ENCODE data around the gene JMJD7. TPM values are rescaled to one million over a fixed set of nuclear protein-coding genes. Genes with fewer than 3 reads are reported as not detected.

Gene JMJD7
- total and polyA plus RNA-seq, 9 of the 15 experiments (the other 6 are each of a cell fraction or from before 2014, with no cell fraction given): 1.2 to 13.9 (median 6.1) TPM

DNA sequence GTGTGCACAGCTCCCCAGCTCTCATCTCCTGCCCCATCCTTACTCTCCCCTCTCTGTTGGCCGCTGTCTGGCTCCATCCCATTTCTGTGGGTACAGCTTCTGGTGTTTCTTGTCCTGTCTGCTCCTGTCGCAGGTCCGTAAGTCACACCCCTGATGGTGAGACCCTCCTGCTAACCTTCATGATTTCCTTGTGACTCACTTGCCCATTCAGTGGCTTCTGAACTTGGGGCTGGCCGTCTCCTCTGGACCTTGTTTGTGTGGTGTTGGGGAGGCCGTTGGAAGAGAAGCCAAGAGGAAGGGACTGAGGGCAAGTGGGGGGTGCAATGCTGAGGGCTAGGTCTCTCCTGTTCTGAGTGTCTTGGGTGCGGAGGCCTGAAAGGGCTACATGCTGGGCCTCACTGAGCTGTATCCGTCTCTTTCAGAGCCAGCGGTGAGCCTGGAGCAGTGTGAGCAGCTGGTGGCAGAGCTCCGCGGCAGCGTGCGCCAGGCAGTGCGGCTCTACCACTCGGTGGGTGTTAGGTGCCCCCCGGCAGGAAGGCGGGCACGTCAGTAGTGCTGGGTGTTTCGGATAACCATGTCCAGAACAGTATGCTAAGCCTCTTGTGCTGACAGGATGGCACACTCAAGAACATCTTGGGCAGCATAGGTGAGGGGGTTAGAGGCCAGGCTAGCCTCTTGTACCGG, 3.7 kb upstream of the JMJD7 start (continued):
- TF ChIP-seq, protein P1, sequence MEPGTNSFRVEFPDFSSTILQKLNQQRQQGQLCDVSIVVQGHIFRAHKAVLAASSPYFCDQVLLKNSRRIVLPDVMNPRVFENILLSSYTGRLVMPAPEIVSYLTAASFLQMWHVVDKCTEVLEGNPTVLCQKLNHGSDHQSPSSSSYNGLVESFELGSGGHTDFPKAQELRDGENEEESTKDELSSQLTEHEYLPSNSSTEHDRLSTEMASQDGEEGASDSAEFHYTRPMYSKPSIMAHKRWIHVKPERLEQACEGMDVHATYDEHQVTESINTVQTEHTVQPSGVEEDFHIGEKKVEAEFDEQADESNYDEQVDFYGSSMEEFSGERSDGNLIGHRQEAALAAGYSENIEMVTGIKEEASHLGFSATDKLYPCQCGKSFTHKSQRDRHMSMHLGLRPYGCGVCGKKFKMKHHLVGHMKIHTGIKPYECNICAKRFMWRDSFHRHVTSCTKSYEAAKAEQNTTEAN (CRISPR knock-in tag; IDR thresholded peaks at IDR 0.05): no peak

DNA sequence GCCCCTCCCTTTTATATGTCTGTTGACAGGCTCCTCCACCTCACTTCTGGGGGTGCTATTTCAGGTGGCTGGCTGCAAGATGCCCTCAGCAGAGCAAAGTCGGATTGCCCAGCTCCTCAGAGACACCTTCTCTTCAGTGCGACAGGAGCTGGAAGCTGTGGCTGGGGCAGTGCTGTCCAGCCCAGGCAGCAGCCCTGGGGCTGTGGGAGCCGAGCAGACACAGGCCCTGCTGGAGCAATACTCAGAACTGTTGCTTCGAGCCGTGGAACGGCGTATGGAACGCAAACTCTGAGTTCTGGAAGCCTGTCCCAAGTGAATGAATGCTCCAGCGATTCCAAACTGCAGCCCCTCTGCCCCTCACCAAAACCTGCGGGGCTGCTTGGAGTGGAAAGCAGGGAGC, 2.7 kb upstream of the JMJD7 start:
- Histone ChIP-seq H3K9ac (ENCODE audit: insufficient read depth in 1 of 2, low read depth in 2 of 2, low read length in 2 of 2) (no peak overlapping the region), H3K27ac (ENCODE audit: extremely low read depth, low read depth, low read length) (no peak overlapping the region), H4K20me1 (replicated peaks; ENCODE audit: control insufficient read depth, insufficient read depth, low read length) (no peaks in the 10 kb centered on the region), H3K4me2 (ENCODE audit: insufficient read depth, low read length) (no peak overlapping the region), H3K79me2 (ENCODE audit: control insufficient read depth, insufficient read depth, low read length) (peaks cover 9% of the 10 kb centered on the region; the same call in 2 of the 3 replicates), H3K4me3 (no peak overlapping the region), H3K27me3 (ENCODE audit: control insufficient read depth in 2 of 2, insufficient read depth in 2 of 2, low read length in 2 of 2) (no peaks in the 10 kb centered on the region), H3K9me1 (ENCODE audit: control insufficient read depth, insufficient read depth, low read length) (no peaks in the 10 kb centered on the region), H3K4me1 (replicated peaks in 1 of 2; ENCODE audit: control insufficient read depth in 2 of 2, insufficient read depth in 2 of 2, low read length in 2 of 2) (peaks cover 6 to 14% of the 10 kb centered on the region in 2 experiments; a peak in 2 of 5 replicates), H2AFZ (ENCODE audit: low read depth, low read length) (no peak overlapping the region), H3K36me3 (ENCODE audit: control insufficient read depth, insufficient read depth, low read length) (peaks cover 7% of the 10 kb centered on the region; the same call in 1 of the 3 replicates), H3K9me3 (replicated peaks; ENCODE audit: control insufficient read depth, insufficient read depth, low read depth, low read length) (no peaks in the 10 kb centered on the region)
- DNase-seq (ENCODE audit: extremely low read depth in 1 of 4, low spot score in 3 of 4) (no peak), FAIRE-seq (no peak), ATAC-seq (no peak)
- WGBS (ENCODE audit: insufficient coverage, low coverage, missing lambda C conversion rate): 70% methylated on average over 10 of the region's 10 CpGs
- intact Hi-C loops (cut with micrococcal nuclease): no loop called here
- ChIA-PET POLR2A (no interaction called here), CTCF (ENCODE audit: low intra/inter-chr PET ratio) (no interaction called here)
- no TSS peak for BruUV-seq (replicated peaks)
- in situ Hi-C loops (cut with MboI): no loop called here
- TF ChIP-seq RAD51 (IDR thresholded peaks at IDR 0.05; ENCODE audit: borderline replicate concordance, low read depth): no peak
- TF ChIP-seq, protein P2, sequence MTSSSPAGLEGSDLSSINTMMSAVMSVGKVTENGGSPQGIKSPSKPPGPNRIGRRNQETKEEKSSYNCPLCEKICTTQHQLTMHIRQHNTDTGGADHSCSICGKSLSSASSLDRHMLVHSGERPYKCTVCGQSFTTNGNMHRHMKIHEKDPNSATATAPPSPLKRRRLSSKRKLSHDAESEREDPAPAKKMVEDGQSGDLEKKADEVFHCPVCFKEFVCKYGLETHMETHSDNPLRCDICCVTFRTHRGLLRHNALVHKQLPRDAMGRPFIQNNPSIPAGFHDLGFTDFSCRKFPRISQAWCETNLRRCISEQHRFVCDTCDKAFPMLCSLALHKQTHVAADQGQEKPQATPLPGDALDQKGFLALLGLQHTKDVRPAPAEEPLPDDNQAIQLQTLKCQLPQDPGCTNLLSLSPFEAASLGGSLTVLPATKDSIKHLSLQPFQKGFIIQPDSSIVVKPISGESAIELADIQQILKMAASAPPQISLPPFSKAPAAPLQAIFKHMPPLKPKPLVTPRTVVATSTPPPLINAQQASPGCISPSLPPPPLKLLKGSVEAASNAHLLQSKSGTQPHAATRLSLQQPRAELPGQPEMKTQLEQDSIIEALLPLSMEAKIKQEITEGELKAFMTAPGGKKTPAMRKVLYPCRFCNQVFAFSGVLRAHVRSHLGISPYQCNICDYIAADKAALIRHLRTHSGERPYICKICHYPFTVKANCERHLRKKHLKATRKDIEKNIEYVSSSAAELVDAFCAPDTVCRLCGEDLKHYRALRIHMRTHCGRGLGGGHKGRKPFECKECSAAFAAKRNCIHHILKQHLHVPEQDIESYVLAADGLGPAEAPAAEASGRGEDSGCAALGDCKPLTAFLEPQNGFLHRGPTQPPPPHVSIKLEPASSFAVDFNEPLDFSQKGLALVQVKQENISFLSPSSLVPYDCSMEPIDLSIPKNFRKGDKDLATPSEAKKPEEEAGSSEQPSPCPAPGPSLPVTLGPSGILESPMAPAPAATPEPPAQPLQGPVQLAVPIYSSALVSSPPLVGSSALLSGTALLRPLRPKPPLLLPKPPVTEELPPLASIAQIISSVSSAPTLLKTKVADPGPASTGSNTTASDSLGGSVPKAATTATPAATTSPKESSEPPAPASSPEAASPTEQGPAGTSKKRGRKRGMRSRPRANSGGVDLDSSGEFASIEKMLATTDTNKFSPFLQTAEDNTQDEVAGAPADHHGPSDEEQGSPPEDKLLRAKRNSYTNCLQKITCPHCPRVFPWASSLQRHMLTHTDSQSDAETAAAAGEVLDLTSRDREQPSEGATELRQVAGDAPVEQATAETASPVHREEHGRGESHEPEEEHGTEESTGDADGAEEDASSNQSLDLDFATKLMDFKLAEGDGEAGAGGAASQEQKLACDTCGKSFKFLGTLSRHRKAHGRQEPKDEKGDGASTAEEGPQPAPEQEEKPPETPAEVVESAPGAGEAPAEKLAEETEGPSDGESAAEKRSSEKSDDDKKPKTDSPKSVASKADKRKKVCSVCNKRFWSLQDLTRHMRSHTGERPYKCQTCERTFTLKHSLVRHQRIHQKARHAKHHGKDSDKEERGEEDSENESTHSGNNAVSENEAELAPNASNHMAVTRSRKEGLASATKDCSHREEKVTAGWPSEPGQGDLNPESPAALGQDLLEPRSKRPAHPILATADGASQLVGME (CRISPR knock-in tag; IDR thresholded peaks at IDR 0.05): no peak
- no peak for TF ChIP-seq L3MBTL2 (IDR thresholded peaks at IDR 0.05)
- TF ChIP-seq POLR3G (IDR thresholded peaks at IDR 0.05; ENCODE audit: extremely low read depth, insufficient read length, insufficient replicate concordance): no peak
- no peak for TF ChIP-seq TAF7 (tag; IDR thresholded peaks at IDR 0.05)
- TF ChIP-seq ZNF263 (CRISPR knock-in tag; IDR thresholded peaks at IDR 0.05; ENCODE audit: borderline replicate concordance): no peak
- TF ChIP-seq RBM39 (optimal IDR thresholded peaks at IDR 0.05; ENCODE audit: low read depth, low read length): no peak
